HEK293T (cell line): ENCODE results near the gene CSAG2.
"Not testable (repeated sequence)": the region's sequence is repeated elsewhere in the genome, so short reads cannot be mapped to it uniquely, and the experiment has no call there.

Experiments
- ARNT ChIP-seq: fragments of 450-650 bp; IDR thresholded peaks from 2 replicates; pipeline ENCODE4 v1.6.1; 2017; ENCODE audit warnings: mild to moderate bottlenecking
- FOXM1 ChIP-seq: fragments of 450-650 bp; IDR thresholded peaks from 2 replicates; pipeline ENCODE4 v1.6.1; 2017; ENCODE audit warnings: mild to moderate bottlenecking, borderline replicate concordance
- SP1 ChIP-seq: fragments of 450-650 bp; IDR thresholded peaks from 2 replicates; pipeline ENCODE4 v1.6.1; 2017

GRCh38 chrX:152713815-152714787 is 5.0 kb upstream of the CSAG2 start, which contains the start of gene MAGEA2B:
- not testable (repeated sequence) for TF ChIP-seq SP1, FOXM1, ARNT
